B cell (primary cell): ENCODE data around the gene OR2G2. TPM values are rescaled to one million over a fixed set of nuclear protein-coding genes. Genes with fewer than 3 reads are reported as not detected.

Experiments used
- ATAC-seq: fragments of 200-7000 bp; cut with Tn5 transposase; one replicate; pipeline ENCODE4 v1.10.0; 2021; ENCODE audit warnings: low read depth, mild to moderate bottlenecking, moderate number of reproducible peaks, moderate library complexity
- CTCF ChIA-PET: fragments of 350-600 bp; sonication (Branson Sonifier 250); formaldehyde crosslinking; loops from one replicate; lab custom pipeline; 2021; ENCODE audit warnings: antibody characterized with exemption, inconsistent platforms; lab: Charles Lee
- POLR2A ChIA-PET: fragments of 350-600 bp; sonication (Branson Sonifier 250); formaldehyde crosslinking; loops from one replicate; lab custom pipeline; 2021; ENCODE audit warnings: antibody characterized with exemption; lab: Charles Lee
- DNase-seq: peaks from one replicate; pipeline ENCODE4 v3.0.0; 2013
- H2AFZ ChIP-seq: 2 replicates; pipeline ENCODE4 v1.6.1; 2012; ENCODE audit warnings: mild to moderate bottlenecking, low read depth, low read length; ENCODE audit not compliant: insufficient read depth, poor library complexity, severe bottlenecking
- H3K27ac ChIP-seq, 2 donors: 1 replicate in 1 of 2; 2 replicates in 1 of 2; pipeline ENCODE4 v1.5.1; 2012 to 2013; ENCODE audit warnings: low read length in 2 of 2, mild to moderate bottlenecking in 2 of 2, moderate library complexity in 1 of 2
- H3K27me3 ChIP-seq, 4 experiments: fragments of 200-600 bp in 1 of 4; sonication (generic) in 1 of 4; replicated peaks in 1 of 4; 1 replicate in 2 of 4; 2 replicates in 2 of 4; pipeline versions ENCODE4 v1.6.1 to v1.7.0; 2013 to 2016; ENCODE audit warnings: low read length in 3 of 4, mild to moderate bottlenecking in 2 of 4, mixed read lengths in 1 of 4, moderate library complexity in 1 of 4; ENCODE audit not compliant: insufficient read depth in 4 of 4, control insufficient read depth in 3 of 4; ENCODE audit errors: control extremely low read depth in 1 of 4
- H3K36me3 ChIP-seq, 2 experiments: replicated peaks in 1 of 2; 1 replicate in 1 of 2; 2 replicates in 1 of 2; pipeline versions ENCODE4 v1.6.1 to v1.7.1; 2013; ENCODE audit warnings: low read length in 1 of 2; ENCODE audit not compliant: insufficient read depth in 2 of 2, control insufficient read depth in 1 of 2; ENCODE audit errors: control extremely low read depth in 1 of 2, extremely low read depth in 1 of 2
- H3K4me1 ChIP-seq, 2 donors: fragments of 200-600 bp in 1 of 2; sonication (generic) in 1 of 2; 1 replicate in 1 of 2; 2 replicates in 1 of 2; pipeline versions ENCODE4 v1.5.1 to v1.6.1; 2013 to 2017; ENCODE audit warnings: low read length in 2 of 2; ENCODE audit not compliant: control insufficient read depth in 2 of 2, insufficient read depth in 2 of 2
- H3K4me2 ChIP-seq: replicated peaks from 2 replicates; pipeline ENCODE3; 2012; ENCODE audit warnings: mild to moderate bottlenecking, low read depth, low read length; ENCODE audit not compliant: poor library complexity, severe bottlenecking
- H3K4me3 ChIP-seq, 5 experiments: fragments of 200-600 bp in 1 of 5; sonication (generic) in 1 of 5; 1 replicate in 3 of 5; 2 replicates in 2 of 5; pipeline versions ENCODE4 v1.5.1 to v1.7.0; 2011 to 2016; ENCODE audit warnings: low read length in 4 of 5, mild to moderate bottlenecking in 4 of 5, low read depth in 2 of 5, control low read depth in 1 of 5, moderate library complexity in 1 of 5; ENCODE audit not compliant: insufficient read depth in 1 of 5; ENCODE audit errors: control extremely low read depth in 1 of 5, extremely low read depth in 1 of 5
- H3K79me2 ChIP-seq: fragments of 200-600 bp; sonication (generic); one replicate; pipeline ENCODE4 v1.6.0; 2016; ENCODE audit warnings: low read length; ENCODE audit not compliant: control insufficient read depth, insufficient read depth
- H3K9ac ChIP-seq: fragments of 200-600 bp; sonication (generic); 2 replicates; pipeline ENCODE4 v1.6.1; 2017; ENCODE audit warnings: mild to moderate bottlenecking, low read length, moderate library complexity
- H3K9me3 ChIP-seq, 3 donors: one replicate each; pipeline versions ENCODE4 v1.6.1 to v1.7.1; 2013; ENCODE audit warnings: low read length in 2 of 3; ENCODE audit not compliant: control insufficient read depth in 2 of 3, insufficient read depth in 1 of 3; ENCODE audit errors: control extremely low read depth in 1 of 3
- H4K20me1 ChIP-seq: 2 replicates; pipeline ENCODE4 v1.6.0; 2012; ENCODE audit warnings: mild to moderate bottlenecking, low read length; ENCODE audit not compliant: insufficient read depth, control insufficient read depth, poor library complexity, severe bottlenecking
- H3K27ac Mint-ChIP-seq: one replicate; pipeline ENCODE4 v1.8.0; 2021; ENCODE audit warnings: mixed read lengths
- H3K27me3 Mint-ChIP-seq: one replicate; pipeline ENCODE4 v1.8.0; 2021; ENCODE audit warnings: mixed read lengths
- H3K4me1 Mint-ChIP-seq: one replicate; pipeline ENCODE4 v1.8.0; 2021; ENCODE audit warnings: mixed read lengths
- H3K4me3 Mint-ChIP-seq: one replicate; pipeline ENCODE4 v1.8.0; 2021; ENCODE audit warnings: mixed read lengths
- H3K9me3 Mint-ChIP-seq: one replicate; pipeline ENCODE4 v1.8.0; 2022; ENCODE audit warnings: mixed read lengths; ENCODE audit not compliant: insufficient read depth
- EZH2 ChIP-seq: IDR thresholded peaks from 2 replicates; pipeline ENCODE4 v1.6.1; 2012; ENCODE audit warnings: borderline replicate concordance, low read depth, mild to moderate bottlenecking, moderate library complexity, low read length; ENCODE audit not compliant: insufficient read depth, poor library complexity, severe bottlenecking
- WGBS: methylation state at CpG from one replicate; pipeline ENCODE4 v1.1.5; 2013; ENCODE audit warnings: missing lambda C conversion rate; ENCODE audit not compliant: insufficient coverage; 5-methylcytosine and 5-hydroxymethylcytosine counted together
- intact Hi-C: fragments of 100-400 bp; cut with micrococcal nuclease; formaldehyde crosslinking; loops from one replicate; pipeline ENCODE4 v1.10.0; 2022
- polyA plus RNA-seq: library from polyadenylated mRNA; depleted of rRNA; stranded (reverse); fragments of >200 nt; gene quantifications from 2 replicates; pipeline ENCODE4 v1.2.3, GENCODE V29; 2012
- total RNA-seq, 2 donors: library from RNA; stranded (reverse); fragments of 120-200 nt in 1 of 2; gene quantifications; 1 replicate in 1 of 2; 2 replicates in 1 of 2; pipeline versions ENCODE4 v1.2.3 to v1.2.4, GENCODE V29; 2013 to 2022
- TF ChIP-seq, protein P1 (sequence below): fragments of 200-600 bp; IDR thresholded peaks from one replicate; pipeline ENCODE4 v1.8.0; 2022; ENCODE audit warnings: antibody characterized with exemption, mild to moderate bottlenecking

The OR2G2 gene
- total and polyA plus RNA-seq, 2 donors (not counting 1 experiment from before 2014, with no cell fraction given) = not detected

DNA sequence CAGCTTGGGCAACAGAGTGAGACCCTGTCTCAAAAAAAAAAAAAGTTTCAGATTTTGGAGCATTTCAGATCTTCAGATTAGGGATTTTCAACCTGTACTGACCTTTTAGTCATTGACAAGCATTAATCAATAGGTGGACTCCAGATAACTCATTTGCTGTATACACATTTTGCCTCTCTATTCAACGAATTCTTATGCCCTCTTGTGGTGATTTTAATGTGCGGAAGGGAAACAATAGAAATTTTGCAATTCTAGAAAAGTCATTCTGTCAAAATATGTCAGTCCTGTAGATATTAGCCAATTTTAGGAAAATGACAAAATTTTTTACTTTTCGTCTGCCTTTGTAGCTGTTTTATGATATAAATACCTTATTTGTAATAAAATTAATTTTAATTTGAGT, 11.6 kb upstream of the OR2G2 start:
- Mint-ChIP-seq H3K4me3 (no peak overlapping the region), H3K9me3 (no peaks in the 10 kb centered on the region), H3K27ac (no peak overlapping the region), H3K4me1 (no peaks in the 10 kb centered on the region), H3K27me3 (peaks cover 32% of the 10 kb centered on the region)
- ChIA-PET CTCF (interaction anchor here (0.8 to 2.4 kb wide), 3 partner anchors 187 to 204 kb away, joined by 3 to 11 read pairs (median 3); no protein-coding TSS in a partner anchor), POLR2A (no interaction called here)
- no CpG with 5 or more reads among the region's 3 CpGs for WGBS
- no peak overlapping the region for H3K4me3 ChIP-seq
- H3K36me3 ChIP-seq = no peaks in the 10 kb centered on the region
- H3K27me3 ChIP-seq = peaks cover 0 to 7% (median 0%) of the 10 kb centered on the region in 4 experiments
- no peaks in the 10 kb centered on the region for H3K79me2 ChIP-seq
- intact Hi-C loops = loop anchor here (2.0 to 5.0 kb wide), 2 partner anchors 186 to 204 kb away; no protein-coding TSS in a partner anchor
- ATAC-seq = no peak
- TF ChIP-seq, protein P1, sequence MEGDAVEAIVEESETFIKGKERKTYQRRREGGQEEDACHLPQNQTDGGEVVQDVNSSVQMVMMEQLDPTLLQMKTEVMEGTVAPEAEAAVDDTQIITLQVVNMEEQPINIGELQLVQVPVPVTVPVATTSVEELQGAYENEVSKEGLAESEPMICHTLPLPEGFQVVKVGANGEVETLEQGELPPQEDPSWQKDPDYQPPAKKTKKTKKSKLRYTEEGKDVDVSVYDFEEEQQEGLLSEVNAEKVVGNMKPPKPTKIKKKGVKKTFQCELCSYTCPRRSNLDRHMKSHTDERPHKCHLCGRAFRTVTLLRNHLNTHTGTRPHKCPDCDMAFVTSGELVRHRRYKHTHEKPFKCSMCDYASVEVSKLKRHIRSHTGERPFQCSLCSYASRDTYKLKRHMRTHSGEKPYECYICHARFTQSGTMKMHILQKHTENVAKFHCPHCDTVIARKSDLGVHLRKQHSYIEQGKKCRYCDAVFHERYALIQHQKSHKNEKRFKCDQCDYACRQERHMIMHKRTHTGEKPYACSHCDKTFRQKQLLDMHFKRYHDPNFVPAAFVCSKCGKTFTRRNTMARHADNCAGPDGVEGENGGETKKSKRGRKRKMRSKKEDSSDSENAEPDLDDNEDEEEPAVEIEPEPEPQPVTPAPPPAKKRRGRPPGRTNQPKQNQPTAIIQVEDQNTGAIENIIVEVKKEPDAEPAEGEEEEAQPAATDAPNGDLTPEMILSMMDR = peak; percentile 37
- TF ChIP-seq EZH2 = no peak
- H3K9me3 ChIP-seq = no peaks in the 10 kb centered on the region
- no peak overlapping the region for H3K27ac ChIP-seq
- no peaks in the 10 kb centered on the region for H3K4me1 ChIP-seq
- H3K9ac ChIP-seq = no peak overlapping the region
- DNase-seq = peak; percentile 18
- no peak overlapping the region for H3K4me2 ChIP-seq
- H2AFZ ChIP-seq = no peak overlapping the region
- H4K20me1 ChIP-seq = no peaks in the 10 kb centered on the region

DNA sequence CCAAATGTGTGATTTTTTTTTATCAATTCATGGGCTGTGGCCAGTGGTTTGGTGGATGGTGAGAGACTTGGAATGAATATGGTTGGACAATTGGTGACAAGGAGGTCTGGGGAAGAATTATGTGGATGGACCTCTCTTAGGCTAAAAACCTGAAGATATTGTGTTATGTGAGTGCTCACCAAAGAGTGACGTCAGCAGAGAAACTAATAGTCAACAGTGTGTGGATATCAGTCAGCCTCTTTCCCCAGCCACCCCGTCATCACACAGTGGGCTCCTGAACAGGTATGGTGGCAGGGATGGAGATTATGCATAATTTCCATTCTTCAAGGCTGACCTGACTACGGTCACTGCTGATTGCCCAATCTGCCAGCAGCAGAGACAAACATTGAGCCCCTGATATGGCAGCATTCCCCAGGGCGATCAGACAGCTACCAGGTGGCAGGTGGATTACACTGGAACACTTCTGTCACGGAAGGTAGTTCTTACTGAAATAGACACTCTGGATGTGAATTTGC, 9.2 kb upstream of the OR2G2 start:
- DNase-seq (no peak), ATAC-seq (no peak)
- 84% methylated on average over 3 of the region's 5 CpGs for WGBS
- Mint-ChIP-seq H3K4me3 (no peak overlapping the region), H3K9me3 (no peaks in the 10 kb centered on the region), H3K4me1 (no peaks in the 10 kb centered on the region), H3K27ac (no peak overlapping the region), H3K27me3 (peaks cover 32% of the 10 kb centered on the region)
- ChIA-PET CTCF (interaction anchor here (1.1 to 1.2 kb wide), 2 partner anchors 189 to 207 kb away, joined by 3 read pairs; no protein-coding TSS in a partner anchor), POLR2A (no interaction called here)
- no peak overlapping the region for H3K4me3 ChIP-seq
- no peaks in the 10 kb centered on the region for H3K36me3 ChIP-seq
- H3K4me1 ChIP-seq = no peaks in the 10 kb centered on the region
- H3K9me3 ChIP-seq = no peaks in the 10 kb centered on the region
- TF ChIP-seq, protein P1 = no peak
- TF ChIP-seq EZH2 = no peak
- no peaks in the 10 kb centered on the region for H4K20me1 ChIP-seq
- H3K27me3 ChIP-seq = peaks cover 0 to 5% (median 0%) of the 10 kb centered on the region in 4 experiments
- no peak overlapping the region for H3K4me2 ChIP-seq
- no peak overlapping the region for H3K27ac ChIP-seq
- H3K79me2 ChIP-seq = no peaks in the 10 kb centered on the region
- H3K9ac ChIP-seq = no peak overlapping the region
- H2AFZ ChIP-seq = no peak overlapping the region
- intact Hi-C loops = loop anchor here (5.0 kb wide), 1 partner anchor 207 kb away; no protein-coding TSS in a partner anchor
